ENCODE data around the gene MGLL. TPM values are rescaled to one million over a fixed set of nuclear protein-coding genes. Genes with fewer than 3 reads are reported as not detected.

Gene MGLL
- total RNA-seq, 2 donors from 2014 or later: 123 to 200 TPM

DNA sequence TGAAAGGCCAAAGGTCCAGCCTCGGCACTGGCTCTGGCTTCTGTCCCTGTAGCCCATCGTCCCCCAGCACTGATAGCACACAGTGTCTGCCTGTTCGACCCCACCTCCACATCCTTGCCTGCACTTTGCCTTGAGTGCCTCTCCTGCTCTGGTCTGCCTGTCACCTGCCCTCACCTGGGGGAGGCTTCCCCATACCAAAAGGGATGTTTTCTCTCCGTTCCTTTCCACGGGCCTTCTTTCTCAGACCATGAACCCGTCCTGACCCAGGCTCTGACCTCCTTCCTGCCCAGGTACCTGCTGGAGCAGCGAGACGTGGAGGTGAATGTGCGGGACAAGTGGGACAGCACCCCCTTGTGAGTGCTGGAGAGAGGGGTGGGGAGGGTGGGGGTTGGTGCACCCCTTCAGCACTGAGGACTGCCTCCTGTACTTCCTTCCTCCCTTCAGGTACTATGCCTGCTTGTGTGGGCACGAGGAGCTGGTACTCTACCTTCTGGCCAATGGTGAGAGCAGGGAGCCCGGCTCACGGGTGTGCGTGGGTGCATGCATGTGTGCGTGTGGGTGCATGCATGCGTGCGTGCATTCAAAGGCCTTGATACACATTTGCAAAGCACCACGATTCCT is 148.1 kb downstream of the MGLL start:
- no peak for DNase-seq
- TF ChIP-seq, protein P1, sequence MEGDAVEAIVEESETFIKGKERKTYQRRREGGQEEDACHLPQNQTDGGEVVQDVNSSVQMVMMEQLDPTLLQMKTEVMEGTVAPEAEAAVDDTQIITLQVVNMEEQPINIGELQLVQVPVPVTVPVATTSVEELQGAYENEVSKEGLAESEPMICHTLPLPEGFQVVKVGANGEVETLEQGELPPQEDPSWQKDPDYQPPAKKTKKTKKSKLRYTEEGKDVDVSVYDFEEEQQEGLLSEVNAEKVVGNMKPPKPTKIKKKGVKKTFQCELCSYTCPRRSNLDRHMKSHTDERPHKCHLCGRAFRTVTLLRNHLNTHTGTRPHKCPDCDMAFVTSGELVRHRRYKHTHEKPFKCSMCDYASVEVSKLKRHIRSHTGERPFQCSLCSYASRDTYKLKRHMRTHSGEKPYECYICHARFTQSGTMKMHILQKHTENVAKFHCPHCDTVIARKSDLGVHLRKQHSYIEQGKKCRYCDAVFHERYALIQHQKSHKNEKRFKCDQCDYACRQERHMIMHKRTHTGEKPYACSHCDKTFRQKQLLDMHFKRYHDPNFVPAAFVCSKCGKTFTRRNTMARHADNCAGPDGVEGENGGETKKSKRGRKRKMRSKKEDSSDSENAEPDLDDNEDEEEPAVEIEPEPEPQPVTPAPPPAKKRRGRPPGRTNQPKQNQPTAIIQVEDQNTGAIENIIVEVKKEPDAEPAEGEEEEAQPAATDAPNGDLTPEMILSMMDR (IDR thresholded peaks at IDR 0.05): no peak
- Histone ChIP-seq H3K9me3 (no peaks in the 10 kb centered on the region), H3K9ac (ENCODE audit: low read depth in 2 of 2, low read length in 2 of 2) (peak overlapping the region in 1 of 2 donors; percentile 91), H3K27me3 (no peaks in the 10 kb centered on the region), H3K27ac (no peak overlapping the region), H3K4me1 (peaks cover 4% of the 10 kb centered on the region), H3K36me3 (no peaks in the 10 kb centered on the region), H3K4me3 (peak overlapping the region; percentile 96)
- intact Hi-C loops (cut with DNase I): no loop called here

DNA sequence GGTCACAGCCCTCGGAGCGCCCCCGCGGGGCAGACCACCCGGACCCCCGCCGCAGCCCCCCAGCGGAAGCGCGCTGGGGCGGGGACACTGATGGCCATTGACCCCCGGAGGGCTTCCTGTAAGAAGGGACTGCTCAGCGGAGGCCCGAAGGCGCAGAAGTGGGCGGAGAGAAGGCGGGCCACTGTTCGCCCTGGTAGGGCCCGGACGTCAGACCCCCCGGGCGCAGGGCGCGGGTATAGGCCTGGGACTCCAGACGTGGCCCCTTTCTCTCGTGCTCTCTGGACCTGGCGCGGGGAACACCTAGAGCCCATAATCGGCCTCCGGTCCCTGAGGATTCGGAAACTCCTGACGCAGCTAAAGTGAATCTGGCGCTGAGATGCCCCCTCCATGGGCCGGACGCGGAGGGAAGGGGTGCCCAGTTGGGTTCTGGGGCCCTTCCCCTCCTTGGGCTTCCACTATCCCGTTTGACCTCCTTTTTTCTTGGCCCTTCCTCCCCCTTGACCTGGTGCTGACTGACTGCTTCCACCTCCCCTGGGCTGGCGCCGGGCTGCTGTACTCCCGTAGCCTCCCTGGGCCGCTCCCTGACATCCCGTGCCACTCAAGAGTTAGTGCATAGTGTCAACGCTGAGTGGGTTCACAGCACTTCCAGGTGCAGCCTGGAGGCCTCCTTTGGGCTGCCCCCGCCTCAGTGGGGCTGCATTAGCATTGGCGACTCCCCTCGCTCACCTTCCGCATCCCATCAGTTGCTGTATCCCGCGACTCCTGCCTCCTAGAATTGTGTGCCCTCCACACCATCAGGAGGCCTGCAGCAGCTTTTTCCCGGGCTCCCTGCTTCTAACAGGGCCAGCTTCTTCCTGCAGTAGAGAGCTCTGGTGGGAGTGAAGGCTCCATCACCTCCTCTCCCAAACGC is 148.9 kb downstream of the MGLL start:
- Histone ChIP-seq H3K27me3 (no peaks in the 10 kb centered on the region), H3K4me3 (peak overlapping the region; percentile 96), H3K36me3 (no peaks in the 10 kb centered on the region), H3K27ac (peak overlapping the region; percentile 71), H3K9me3 (no peaks in the 10 kb centered on the region), H3K4me1 (peaks cover 4% of the 10 kb centered on the region), H3K9ac (ENCODE audit: low read depth in 2 of 2, low read length in 2 of 2) (peak overlapping the region; percentile 78 to 91)
- TF ChIP-seq, protein P1 (IDR thresholded peaks at IDR 0.05): no peak
- intact Hi-C loops (cut with DNase I): no loop called here
- peak; percentile 64 for DNase-seq

DNA sequence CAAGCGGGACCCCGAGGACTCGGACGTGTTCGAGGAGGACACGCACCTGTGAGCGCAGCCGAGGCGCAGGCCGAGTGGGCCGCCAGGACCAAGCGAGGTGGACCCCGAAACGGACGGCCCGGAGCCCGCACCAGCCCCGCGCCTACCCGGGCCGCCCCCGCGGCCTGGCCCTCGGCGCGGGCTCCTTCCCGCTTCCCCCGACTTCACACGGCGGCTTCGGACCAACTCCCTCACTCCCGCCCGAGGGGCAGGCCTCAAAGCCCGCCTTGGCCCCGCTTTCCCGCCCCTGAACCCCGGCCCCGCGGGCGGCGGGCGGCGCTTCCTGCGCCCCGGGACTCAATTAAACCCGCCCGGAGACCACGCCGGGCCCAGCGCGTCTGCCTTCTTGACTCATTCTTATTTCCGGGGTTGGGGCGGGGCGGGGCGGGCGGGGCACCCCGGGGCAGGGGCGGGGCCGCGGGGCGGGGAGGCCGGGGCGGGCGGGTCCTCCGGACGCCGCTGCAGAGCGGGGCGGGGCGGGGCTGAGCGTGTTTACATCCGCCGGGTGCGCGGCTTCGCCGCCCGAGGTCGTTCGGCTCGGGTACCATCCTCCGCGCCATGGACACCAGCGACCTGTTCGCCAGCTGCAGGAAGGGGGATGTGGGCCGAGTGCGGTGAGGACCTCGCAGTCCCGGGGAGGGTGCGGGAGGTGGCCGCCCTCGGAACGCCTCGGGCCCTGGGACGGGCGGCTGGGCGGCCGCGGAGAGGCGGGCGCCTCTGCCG is 149.7 kb downstream of the MGLL start, which contains the start of gene ABTB1:
Gene ABTB1 (plus strand): TSS at position 524 of the 762 bp plus-strand sequence. CDS start 74 bp downstream, at position 598.
- Histone ChIP-seq H3K4me1 (peaks cover 4% of the 10 kb centered on the region), H3K4me3 (peak within 1 kb of the TSS; percentile 96), H3K27ac (peak within 1 kb of the TSS; percentile 90), H3K27me3 (no peaks in the 10 kb centered on the region), H3K9me3 (no peaks in the 10 kb centered on the region), H3K9ac (ENCODE audit: low read depth in 2 of 2, low read length in 2 of 2) (peak within 1 kb of the TSS; percentile 84 to 97), H3K36me3 (no peaks in the 10 kb centered on the region)
- intact Hi-C loops (cut with DNase I): no loop called here
- TF ChIP-seq, protein P1 (IDR thresholded peaks at IDR 0.05): no peak
- DNase-seq: peak; percentile 87

DNA sequence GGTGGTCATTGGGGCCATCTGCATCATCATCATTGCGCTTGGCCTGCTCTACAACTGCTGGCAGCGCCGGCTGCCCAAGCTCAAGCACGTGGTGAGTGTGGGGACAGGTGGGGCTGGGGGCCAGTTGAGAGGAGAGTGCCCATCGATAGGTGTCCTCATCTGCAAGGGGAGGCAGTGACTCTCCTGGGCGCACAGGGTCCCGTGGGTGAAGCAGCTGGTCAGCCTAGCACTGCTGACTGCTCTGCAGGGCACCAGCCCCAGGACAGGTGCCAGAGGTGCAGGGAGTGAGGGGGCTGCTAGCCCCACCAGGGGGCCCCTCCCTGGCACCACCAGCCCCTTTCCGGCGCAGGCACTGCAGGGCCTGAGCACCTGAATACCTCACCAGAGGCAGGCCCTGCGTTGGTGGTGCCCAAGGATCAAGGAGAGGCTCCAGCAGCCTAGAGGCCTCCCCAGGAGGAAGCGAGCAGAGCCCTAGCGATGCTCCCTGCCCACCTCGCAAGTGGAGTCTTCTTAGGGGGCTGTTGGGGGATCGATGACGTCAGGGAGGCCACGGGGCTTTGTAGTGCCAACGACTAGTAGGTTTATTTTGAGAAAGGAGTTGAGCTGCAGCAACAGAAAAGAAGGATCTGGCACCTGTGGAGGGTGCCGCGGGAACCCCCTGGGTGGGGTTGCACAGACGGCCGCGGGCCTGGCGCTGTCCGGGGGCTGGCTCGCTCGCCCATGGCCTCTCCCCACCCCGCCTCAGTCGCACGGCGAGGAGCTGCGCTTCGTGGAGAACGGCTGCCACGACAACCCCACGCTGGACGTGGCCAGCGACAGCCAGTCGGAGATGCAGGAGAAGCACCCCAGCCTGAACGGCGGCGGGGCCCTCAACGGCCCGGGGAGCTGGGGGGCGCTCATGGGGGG is 150.5 kb downstream of the MGLL start:
- Histone ChIP-seq H3K9ac (ENCODE audit: low read depth in 2 of 2, low read length in 2 of 2) (peak overlapping the region; percentile 84 to 97), H3K9me3 (no peaks in the 10 kb centered on the region), H3K4me1 (peaks cover 4% of the 10 kb centered on the region), H3K27me3 (no peaks in the 10 kb centered on the region), H3K27ac (peak overlapping the region; percentile 90), H3K36me3 (no peaks in the 10 kb centered on the region), H3K4me3 (peak overlapping the region; percentile 96)
- TF ChIP-seq, protein P1 (IDR thresholded peaks at IDR 0.05): no peak
- intact Hi-C loops (cut with DNase I): no loop called here
- peak; percentile 30 for DNase-seq
